HL-60 (cell line): ENCODE results near the gene EFL1.
"Not testable (repeated sequence)": the region's sequence is repeated elsewhere in the genome, so short reads cannot be mapped to it uniquely, and the experiment has no call there.

Source experiments
- CTCF ChIP-seq: IDR thresholded peaks from one replicate; pipeline ENCODE4 v1.5.1; 2011; ENCODE audit warnings: low read length, control low read depth, inconsistent platforms; ENCODE audit not compliant: insufficient read depth
- GABPA ChIP-seq: IDR thresholded peaks from 2 replicates; pipeline ENCODE4 v1.6.1; 2012; ENCODE audit warnings: low read depth
- POLR2AphosphoS5 ChIP-seq: IDR thresholded peaks from 2 replicates; pipeline ENCODE4 v1.6.1; 2012; ENCODE audit warnings: low read depth
- REST ChIP-seq: IDR thresholded peaks from 2 replicates; pipeline ENCODE4 v1.6.1; 2012; ENCODE audit warnings: low read depth; ENCODE audit not compliant: insufficient replicate concordance

- TF ChIP-seq POLR2AphosphoS5, CTCF, REST, GABPA: not testable (repeated sequence)
Measured at GRCh38 chr15:82216092-82216491, 46.4 kb downstream of the EFL1 start.
